Uterus (tissue), 2 donors: ENCODE results near the gene ZNF383.

Experiments
- POLR2A ChIP-seq, 2 donors: fragments of 450-650 bp; IDR thresholded peaks; one replicate each; pipeline ENCODE4 v1.6.1; 2016; ENCODE audit warnings: antibody characterized with exemption in 2 of 2, mild to moderate bottlenecking in 1 of 2, moderate library complexity in 1 of 2
- TF ChIP-seq, protein P1 (sequence below), 4 experiments: fragments of 200-600 bp in 2 of 4; fragments of 450-650 bp in 2 of 4; sonication (generic) in 2 of 4; IDR thresholded peaks; one replicate each; pipeline ENCODE4 v1.5.1; 2016 to 2019; ENCODE audit warnings: antibody characterized with exemption in 4 of 4, mild to moderate bottlenecking in 2 of 4, moderate library complexity in 1 of 4

DNA sequence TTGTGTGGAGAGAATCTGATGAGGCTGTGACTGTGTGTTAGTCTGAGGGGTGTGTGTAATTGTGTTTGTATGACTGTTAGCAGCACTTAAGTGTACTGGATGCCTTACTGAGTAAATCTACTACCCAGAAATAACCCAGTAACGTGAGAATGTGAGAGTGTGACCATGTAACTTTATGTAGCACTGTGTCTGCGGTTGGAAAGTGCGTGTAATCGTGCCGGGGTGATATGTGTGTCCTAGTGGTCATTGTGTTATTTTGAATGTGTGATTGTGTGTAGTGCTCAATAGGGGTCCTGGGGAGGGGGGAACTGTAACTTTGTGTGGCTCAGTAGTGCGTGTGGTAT, 550 bp downstream of the ZNF383 start:
- TF ChIP-seq, protein P1, sequence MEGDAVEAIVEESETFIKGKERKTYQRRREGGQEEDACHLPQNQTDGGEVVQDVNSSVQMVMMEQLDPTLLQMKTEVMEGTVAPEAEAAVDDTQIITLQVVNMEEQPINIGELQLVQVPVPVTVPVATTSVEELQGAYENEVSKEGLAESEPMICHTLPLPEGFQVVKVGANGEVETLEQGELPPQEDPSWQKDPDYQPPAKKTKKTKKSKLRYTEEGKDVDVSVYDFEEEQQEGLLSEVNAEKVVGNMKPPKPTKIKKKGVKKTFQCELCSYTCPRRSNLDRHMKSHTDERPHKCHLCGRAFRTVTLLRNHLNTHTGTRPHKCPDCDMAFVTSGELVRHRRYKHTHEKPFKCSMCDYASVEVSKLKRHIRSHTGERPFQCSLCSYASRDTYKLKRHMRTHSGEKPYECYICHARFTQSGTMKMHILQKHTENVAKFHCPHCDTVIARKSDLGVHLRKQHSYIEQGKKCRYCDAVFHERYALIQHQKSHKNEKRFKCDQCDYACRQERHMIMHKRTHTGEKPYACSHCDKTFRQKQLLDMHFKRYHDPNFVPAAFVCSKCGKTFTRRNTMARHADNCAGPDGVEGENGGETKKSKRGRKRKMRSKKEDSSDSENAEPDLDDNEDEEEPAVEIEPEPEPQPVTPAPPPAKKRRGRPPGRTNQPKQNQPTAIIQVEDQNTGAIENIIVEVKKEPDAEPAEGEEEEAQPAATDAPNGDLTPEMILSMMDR (IDR thresholded peaks at IDR 0.05), result no peak
- TF ChIP-seq POLR2A (IDR thresholded peaks at IDR 0.05), result no peak
